A549 (cell line): Measurements from ENCODE around the gene CCDC157. TPM values are rescaled to one million over a fixed set of nuclear protein-coding genes. Genes with fewer than 3 reads are reported as not detected.
A peak's percentile ranks its signal among the peaks of the same experiment; 100 is the strongest.

Experiments
- ATAC-seq, 2 experiments: fragments of 200-7000 bp in 1 of 2; fragments of >200 bp in 1 of 2; cut with Nextera tagmentation in 1 of 2; cut with Tn5 transposase in 1 of 2; 3 replicates each; pipeline versions ENCODE4 v1.8.0 to v1.9.1; 2018 to 2020; ENCODE audit warnings: mild to moderate bottlenecking in 1 of 2, moderate library complexity in 1 of 2
- CTCF ChIA-PET: fragments of 300-600 bp; sonication (Branson Sonifier 250); formaldehyde crosslinking; extraction: SDS; loops from one replicate; lab custom pipeline; 2021; ENCODE audit warnings: antibody characterized with exemption, inconsistent platforms; lab: Yijun Ruan, JAX
- POLR2A ChIA-PET: fragments of 350-600 bp; formaldehyde crosslinking; extraction: SDS; loops from one replicate; lab custom pipeline; 2021; ENCODE audit warnings: antibody characterized with exemption, inconsistent platforms; lab: Yijun Ruan, JAX
- DNase-seq, 2 experiments: peaks; one replicate each; pipeline versions ENCODE4 v3.0.0 to v3.0.0-alpha.2; 2011 to 2016; ENCODE audit warnings: low read depth in 1 of 2, low spot score in 1 of 2
- FAIRE-seq: peaks from 2 replicates; lab custom pipeline; 2011; peaks lifted over from hg19 to GRCh38; lab: Jason Lieb, UNC
- H3K27ac ChIP-seq, 2 experiments: fragments of >200 bp; sonication (Bioruptor Twin); formaldehyde crosslinking; 3 replicates each; pipeline ENCODE4 v1.5.1; 2016 to 2017
- H3K4me1 ChIP-seq: fragments of >200 bp; sonication (Bioruptor Twin); formaldehyde crosslinking; 3 replicates; pipeline ENCODE4 v1.6.1; 2016
- H3K4me2 ChIP-seq: fragments of >200 bp; sonication (Bioruptor Twin); formaldehyde crosslinking; 3 replicates; pipeline ENCODE4 v1.6.1; 2016
- H3K4me3 ChIP-seq: fragments of >200 bp; sonication (Bioruptor Twin); formaldehyde crosslinking; 3 replicates; pipeline ENCODE4 v1.5.1; 2016
- H3K9me3 ChIP-seq: fragments of >200 bp; sonication (Bioruptor Twin); formaldehyde crosslinking; 3 replicates; pipeline ENCODE4 v1.6.1; 2016
- ATOH8 ChIP-seq: fragments of 250-450 bp; sonication (Bioruptor Pico); IDR thresholded peaks from 2 replicates; pipeline ENCODE4 v1.5.0; 2020; ENCODE audit warnings: low read depth, mild to moderate bottlenecking, moderate library complexity
- CBX2 ChIP-seq: fragments of 200-600 bp; sonication (generic); IDR thresholded peaks from 2 replicates; pipeline ENCODE4 v1.6.1; 2016; ENCODE audit warnings: low read depth, mild to moderate bottlenecking, borderline replicate concordance
- CTCF ChIP-seq: fragments of >200 bp; sonication (Bioruptor Twin); formaldehyde crosslinking; IDR thresholded peaks from 3 replicates; pipeline ENCODE4 v1.5.1; 2016
- E2F6 ChIP-seq: IDR thresholded peaks from 2 replicates; pipeline ENCODE4 v1.6.1; 2012; ENCODE audit warnings: low read depth, borderline replicate concordance
- EHF ChIP-seq: fragments of 250-450 bp; sonication (Bioruptor Pico); IDR thresholded peaks from 2 replicates; pipeline ENCODE4 v1.5.0; 2020; ENCODE audit warnings: mild to moderate bottlenecking
- EHMT2 ChIP-seq: fragments of 200-600 bp; sonication (generic); IDR thresholded peaks from 2 replicates; pipeline ENCODE4 v1.6.1; 2016; ENCODE audit warnings: antibody characterized with exemption, low read depth, mild to moderate bottlenecking, moderate library complexity
- ELK1 ChIP-seq: fragments of 150-350 bp; IDR thresholded peaks from 2 replicates; pipeline ENCODE4 v1.6.1; 2014; ENCODE audit warnings: low read depth, mild to moderate bottlenecking, low read length
- FOXS1 ChIP-seq: fragments of 250-450 bp; sonication (Bioruptor Pico); IDR thresholded peaks from 2 replicates; pipeline ENCODE4 v1.5.0; 2020; ENCODE audit warnings: mild to moderate bottlenecking, moderate library complexity
- HEYL ChIP-seq: fragments of 250-450 bp; sonication (Bioruptor Pico); IDR thresholded peaks from 2 replicates; pipeline ENCODE4 v1.8.0; 2021; ENCODE audit warnings: mild to moderate bottlenecking, moderate library complexity
- HOXB5 ChIP-seq: fragments of 250-450 bp; sonication (Bioruptor Pico); IDR thresholded peaks from 2 replicates; pipeline ENCODE4 v1.5.0; 2020; ENCODE audit warnings: mild to moderate bottlenecking, moderate library complexity
- JUN ChIP-seq, 2 experiments: fragments of >200 bp; sonication (Bioruptor Twin); formaldehyde crosslinking; IDR thresholded peaks; 2 replicates in 1 of 2; 3 replicates in 1 of 2; pipeline ENCODE4 v1.6.1; 2016 to 2017
- KDM1A ChIP-seq: fragments of 200-600 bp; sonication (generic); IDR thresholded peaks from 2 replicates; pipeline ENCODE4 v1.6.1; 2016; ENCODE audit warnings: low read depth, mild to moderate bottlenecking
- MAFK ChIP-seq: fragments of 450-650 bp; IDR thresholded peaks from 2 replicates; pipeline ENCODE4 v1.6.1; 2014; ENCODE audit not compliant: partially characterized antibody
- MYC ChIP-seq: IDR thresholded peaks from 2 replicates; pipeline ENCODE4 v1.6.1; 2012; ENCODE audit warnings: mild to moderate bottlenecking, inconsistent platforms, low read length, improper control_type of control experiment, borderline replicate concordance
- NPAS2 ChIP-seq: fragments of 250-450 bp; sonication (Bioruptor Pico); IDR thresholded peaks from 2 replicates; pipeline ENCODE4 v1.8.0; 2022; ENCODE audit warnings: mild to moderate bottlenecking, moderate library complexity, borderline replicate concordance
- NR3C1 ChIP-seq: fragments of >200 bp; sonication (Bioruptor Twin); formaldehyde crosslinking; IDR thresholded peaks from 3 replicates; pipeline ENCODE4 v1.6.1; 2017
- POLR2AphosphoS2 ChIP-seq: conservative IDR thresholded peaks from 2 replicates; pipeline ENCODE4 v1.6.1; 2012; ENCODE audit warnings: low read length, improper control_type of control experiment, inconsistent platforms
- RNF2 ChIP-seq: fragments of 200-600 bp; sonication (generic); IDR thresholded peaks from 2 replicates; pipeline ENCODE4 v1.6.1; 2016; ENCODE audit warnings: low read depth, mild to moderate bottlenecking, antibody characterized with exemption, moderate library complexity, borderline replicate concordance
- SREBF2 ChIP-seq: fragments of 450-650 bp; IDR thresholded peaks from 2 replicates; pipeline ENCODE4 v1.6.1; 2014; ENCODE audit warnings: mild to moderate bottlenecking, moderate library complexity
- ZC3H11A ChIP-seq: fragments of 450-650 bp; IDR thresholded peaks from 2 replicates; pipeline ENCODE4 v1.6.1; 2014; ENCODE audit warnings: antibody characterized with exemption, mild to moderate bottlenecking
- WGBS: methylation state at CpG from one replicate; pipeline ENCODE4 v1.1.6; 2017; ENCODE audit errors: missing lambda C conversion rate; 5-methylcytosine and 5-hydroxymethylcytosine counted together
- polyA plus RNA-seq, 4 experiments: library from polyadenylated mRNA; depleted of rRNA in 3 of 4; stranded (reverse); fragments of >200 nt; fragmentation: RNase III in 1 of 4; extraction: RNeasy Plus Mini Kit Qiagen cat#74134 plus additional on column Dnase treatment in 1 of 4; gene quantifications; 2 replicates in 3 of 4; 3 replicates in 1 of 4; pipeline ENCODE4 v1.2.3, GENCODE V29; 2011 to 2017
- TF ChIP-seq, protein P1 (sequence below): fragments of >200 bp; sonication (Bioruptor Twin); formaldehyde crosslinking; IDR thresholded peaks from 3 replicates; pipeline ENCODE4 v1.6.1; 2016

Gene CCDC157
- polyA plus RNA-seq, 2 of the 4 experiments (the other 2 are of a cell fraction) = 1.4 to 2.5 TPM

GRCh38 chr22:30370641-30371230 is 13.9 kb downstream of the CCDC157 start:
- TF ChIP-seq POLR2AphosphoS2 = no peak
- TF ChIP-seq NR3C1 = no peak
- TF ChIP-seq RNF2 = no peak
- no peak for TF ChIP-seq HOXB5 (CRISPR knock-in tag)
- no peak for TF ChIP-seq FOXS1 (CRISPR knock-in tag)
- TF ChIP-seq SREBF2 = no peak
- no peak for TF ChIP-seq ELK1
- TF ChIP-seq KDM1A = no peak
- no peak for TF ChIP-seq ZC3H11A
- no peak for TF ChIP-seq JUN (IDR thresholded peaks at IDR 0.05)
- TF ChIP-seq EHMT2 = no peak
- Histone ChIP-seq H3K27ac (no peak overlapping the region), H3K4me1 (no peaks in the 10 kb centered on the region), H3K9me3 (no peaks in the 10 kb centered on the region), H3K4me3 (no peak overlapping the region), H3K4me2 (no peak overlapping the region)
- DNase-seq (no peak), ATAC-seq (peak in 1 of 2 experiments; percentile 5; a peak in 2 of 6 replicates), FAIRE-seq (no peak)
- ChIA-PET CTCF (interaction anchor here (0.7 kb wide), 1 partner anchor 13 kb away, joined by 3 read pairs; no protein-coding TSS in a partner anchor), POLR2A (no interaction called here)
- WGBS = 96% methylated on average over 16 of the region's 19 CpGs

- TF ChIP-seq E2F6 (no peak), EHMT2 (no peak), NPAS2 (CRISPR knock-in tag) (no peak), CTCF (no peak), SREBF2 (no peak), MAFK (no peak), FOXS1 (CRISPR knock-in tag) (no peak), MYC (no peak), KDM1A (no peak), JUN (IDR thresholded peaks at IDR 0.05) (no peak; a peak in 1 of 5 replicates), CBX2 (no peak), ATOH8 (CRISPR knock-in tag) (no peak), HEYL (CRISPR knock-in tag) (no peak), EHF (no peak)
- TF ChIP-seq, protein P1, sequence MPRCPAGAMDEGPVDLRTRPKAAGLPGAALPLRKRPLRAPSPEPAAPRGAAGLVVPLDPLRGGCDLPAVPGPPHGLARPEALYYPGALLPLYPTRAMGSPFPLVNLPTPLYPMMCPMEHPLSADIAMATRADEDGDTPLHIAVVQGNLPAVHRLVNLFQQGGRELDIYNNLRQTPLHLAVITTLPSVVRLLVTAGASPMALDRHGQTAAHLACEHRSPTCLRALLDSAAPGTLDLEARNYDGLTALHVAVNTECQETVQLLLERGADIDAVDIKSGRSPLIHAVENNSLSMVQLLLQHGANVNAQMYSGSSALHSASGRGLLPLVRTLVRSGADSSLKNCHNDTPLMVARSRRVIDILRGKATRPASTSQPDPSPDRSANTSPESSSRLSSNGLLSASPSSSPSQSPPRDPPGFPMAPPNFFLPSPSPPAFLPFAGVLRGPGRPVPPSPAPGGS = no peak
- no peaks in the 10 kb centered on the region for H3K9me3 ChIP-seq
- no peaks in the 10 kb centered on the region for H3K4me1 ChIP-seq
- no peak for FAIRE-seq
- ChIA-PET POLR2A (no interaction called here), CTCF (interaction anchor here (0.7 kb wide), 1 partner anchor 13 kb away, joined by 3 read pairs; no protein-coding TSS in a partner anchor)
- no peak for ATAC-seq
- no peak overlapping the region for H3K4me2 ChIP-seq
- H3K27ac ChIP-seq = no peak overlapping the region
- no peak for DNase-seq
- H3K4me3 ChIP-seq = no peak overlapping the region
- WGBS = 100% methylated on average over 2 of the region's 9 CpGs
Measured at GRCh38 chr22:30371321-30371720, 14.5 kb downstream of the CCDC157 start.
